GM19438 (cell line): ENCODE measurements around the gene GDPD5.
A peak's percentile ranks its signal among the peaks of the same experiment; 100 is the strongest.

Source experiments
- ATAC-seq: cut with Tn5 transposase; IDR thresholded peaks from one replicate; pipeline ENCODE4 v1.9.1; 2021; ENCODE audit warnings: low read depth; ENCODE audit not compliant: unreplicated experiment

Gene GDPD5

DNA sequence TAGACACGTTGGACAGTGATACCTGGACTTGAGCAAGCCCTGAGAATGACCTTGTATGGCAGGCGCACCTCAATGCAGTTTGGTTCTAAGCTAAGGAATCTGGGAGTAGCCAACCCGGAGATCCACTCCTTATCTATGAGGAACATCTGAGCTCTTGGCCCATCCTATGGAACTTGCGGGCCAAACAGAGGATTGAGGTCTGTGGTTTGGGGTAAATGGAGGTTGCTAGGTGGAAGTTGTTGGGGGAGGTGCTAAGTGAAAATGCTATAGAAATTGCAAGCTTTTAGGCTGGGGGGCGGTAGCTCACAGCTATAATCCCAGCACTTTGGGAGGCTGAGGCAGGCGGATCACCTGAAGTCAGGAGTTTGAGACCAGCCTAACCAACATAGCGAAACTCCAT lies 8.9 kb downstream of the GDPD5 start:
- ATAC-seq, result no peak

DNA sequence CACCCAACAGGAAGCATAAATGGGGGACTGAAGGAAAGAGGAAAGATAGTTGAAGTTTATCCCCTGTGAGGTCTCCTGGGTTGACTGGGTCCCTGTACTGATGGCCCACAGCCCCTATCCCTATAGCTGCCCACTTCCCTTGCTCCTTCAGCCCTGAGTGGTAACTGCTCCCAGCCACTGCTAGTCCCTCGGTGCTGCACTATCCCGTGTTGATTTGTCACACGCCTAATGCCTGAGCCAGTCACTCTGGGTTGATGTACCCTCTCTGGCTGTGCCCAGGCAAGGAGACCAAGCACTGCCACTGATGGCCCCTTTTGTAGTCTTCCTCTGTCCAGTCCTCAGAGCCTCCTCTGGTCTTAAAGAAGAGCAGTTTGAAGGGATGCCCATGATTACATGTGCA lies 9.6 kb downstream of the GDPD5 start:
- no peak for ATAC-seq

DNA sequence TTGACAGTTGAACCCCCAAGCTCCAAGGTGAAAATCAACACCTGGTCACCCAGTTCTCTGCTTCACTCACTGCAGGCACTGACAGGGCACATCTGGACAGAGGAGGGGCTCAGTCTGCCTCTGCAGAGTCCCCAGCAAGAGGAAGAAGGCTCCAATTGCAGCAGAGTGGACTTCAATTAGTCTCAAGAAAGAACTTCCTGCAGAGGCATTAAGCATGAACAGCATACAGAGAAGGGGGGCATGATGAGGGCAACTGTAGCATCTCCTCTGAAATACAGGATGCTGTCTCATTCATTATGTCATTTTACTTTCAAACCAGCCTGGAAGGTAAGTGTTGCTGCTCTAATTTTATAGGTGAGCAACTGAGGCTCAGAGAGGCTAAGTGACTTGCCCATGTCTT lies 11.1 kb downstream of the GDPD5 start:
- no peak for ATAC-seq

DNA sequence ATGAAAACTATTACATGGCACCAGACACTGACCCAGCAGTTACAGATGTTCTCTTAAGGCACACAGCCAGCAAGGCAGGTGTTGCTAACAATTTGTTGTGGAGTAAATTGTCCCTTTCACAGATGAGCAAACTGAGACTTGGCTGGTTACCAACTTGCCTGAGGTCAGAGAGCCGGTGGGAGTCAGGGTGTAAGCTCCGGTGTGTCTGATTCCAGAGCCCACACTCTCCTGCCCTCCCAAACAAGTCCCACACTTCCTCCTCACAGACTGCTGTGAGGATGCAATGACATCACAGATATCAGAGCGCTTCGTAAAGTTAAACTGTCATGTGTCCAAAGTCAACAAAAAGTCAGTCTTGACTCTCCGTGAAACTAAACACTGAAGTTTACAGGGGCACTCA lies 12.5 kb downstream of the GDPD5 start:
- ATAC-seq, result no peak

DNA sequence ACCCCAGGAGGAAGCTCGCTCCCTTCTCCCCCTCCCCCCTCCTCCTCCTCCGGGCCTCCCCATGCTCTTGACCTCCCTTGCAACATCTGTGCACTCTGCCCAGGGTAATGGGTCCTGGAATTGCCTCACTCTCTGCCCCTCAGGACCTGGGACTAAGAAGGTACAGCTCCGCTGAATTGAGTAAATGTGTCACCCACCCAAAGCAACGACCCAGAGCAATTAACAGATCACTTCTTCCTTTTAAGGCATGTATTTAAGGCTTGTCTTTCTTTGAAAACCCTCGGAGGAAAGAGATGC lies 15.1 kb downstream of the GDPD5 start:
- ATAC-seq, result no peak

DNA sequence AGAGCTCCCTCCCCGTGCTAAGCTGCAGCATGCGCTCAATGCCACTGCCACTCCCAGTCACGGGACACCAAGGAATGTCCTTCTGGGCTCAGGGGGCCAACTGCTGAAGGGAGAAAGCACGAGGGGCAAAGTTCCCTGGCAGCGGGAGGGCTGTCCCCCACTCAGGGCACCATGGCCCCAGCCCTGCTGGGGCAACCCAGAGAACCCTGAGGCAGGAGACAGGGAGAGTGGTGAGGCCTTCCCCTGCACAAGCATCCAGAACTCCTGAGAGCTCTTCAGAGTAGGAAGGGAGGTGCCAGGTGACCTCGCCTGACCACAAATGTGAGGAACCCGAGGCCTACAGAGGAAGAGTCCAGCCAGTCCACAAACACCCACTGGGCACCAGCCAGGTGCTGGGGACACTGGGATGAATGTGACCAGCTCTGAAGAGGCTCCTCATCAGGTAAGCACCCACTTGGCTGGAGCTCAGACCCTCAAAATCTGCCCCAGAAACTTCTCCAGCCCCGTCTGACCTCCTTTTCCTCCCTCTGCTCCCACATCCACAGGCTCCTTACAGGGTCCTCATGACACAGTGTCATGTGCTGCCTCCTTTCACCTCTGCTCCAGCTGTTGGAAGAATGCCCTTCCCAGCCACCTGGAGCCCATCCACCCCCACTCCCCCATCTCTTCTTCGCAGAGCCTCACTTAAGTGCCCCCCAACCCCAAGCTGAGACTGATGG lies 15.6 kb downstream of the GDPD5 start:
- ATAC-seq, result no peak

DNA sequence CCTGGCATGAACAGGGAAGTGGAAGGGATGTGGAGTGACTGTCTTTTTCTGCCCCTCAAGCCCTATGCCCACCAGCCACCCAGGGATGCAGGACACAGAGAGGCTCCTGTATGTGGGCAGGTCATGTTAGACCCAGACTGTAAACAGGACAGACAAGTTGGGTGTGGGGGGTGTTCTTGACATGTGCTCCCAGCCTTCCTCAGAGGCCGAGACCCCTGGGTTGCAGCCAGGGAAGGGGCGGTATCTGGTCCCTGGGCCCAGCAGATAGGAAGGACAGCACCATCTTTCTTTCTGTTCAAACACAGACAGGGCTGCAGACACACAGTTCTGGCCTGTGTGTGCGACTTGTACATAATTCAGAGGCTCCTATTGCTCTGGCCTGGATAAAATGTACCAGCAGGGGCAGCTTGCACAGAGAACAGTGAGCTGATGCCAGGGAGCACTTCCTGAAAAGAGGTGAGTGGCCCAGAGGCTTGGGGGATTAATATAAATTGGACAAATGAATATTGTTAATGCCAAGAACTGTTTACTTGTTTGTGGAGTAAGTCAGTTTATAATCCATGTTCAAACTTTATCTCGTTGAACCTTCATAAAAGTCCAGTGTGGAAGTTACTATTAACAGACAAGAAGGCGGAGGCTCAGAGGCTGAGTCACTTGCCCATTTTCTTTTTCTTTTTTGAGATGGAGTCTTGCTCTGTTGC lies 16.6 kb downstream of the GDPD5 start:
- ATAC-seq, result no peak

DNA sequence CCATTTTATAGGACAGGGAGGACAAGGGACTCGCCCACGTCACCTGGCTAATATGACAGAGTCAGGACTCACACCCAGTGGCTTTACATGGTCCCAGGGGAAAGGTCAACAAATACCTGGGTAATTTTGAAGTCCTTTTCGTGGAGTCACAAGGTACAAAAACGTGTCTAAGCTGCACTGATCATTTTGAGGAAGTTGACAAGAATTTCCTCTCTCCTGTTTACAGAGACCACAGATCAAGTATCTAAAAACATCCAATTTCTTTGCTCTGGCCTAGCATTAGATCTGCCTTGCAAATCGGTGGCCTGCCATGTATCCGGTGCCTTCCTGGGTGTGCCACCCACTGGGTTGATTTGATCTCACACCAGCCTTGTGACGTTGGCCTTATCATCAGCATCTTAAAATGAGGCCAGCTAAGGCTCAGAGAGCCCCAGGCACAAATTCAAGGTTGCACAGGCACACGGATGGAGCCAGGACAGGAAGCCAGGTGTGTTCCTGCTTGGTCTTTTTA lies 17.6 kb downstream of the GDPD5 start:
- ATAC-seq, result no peak

DNA sequence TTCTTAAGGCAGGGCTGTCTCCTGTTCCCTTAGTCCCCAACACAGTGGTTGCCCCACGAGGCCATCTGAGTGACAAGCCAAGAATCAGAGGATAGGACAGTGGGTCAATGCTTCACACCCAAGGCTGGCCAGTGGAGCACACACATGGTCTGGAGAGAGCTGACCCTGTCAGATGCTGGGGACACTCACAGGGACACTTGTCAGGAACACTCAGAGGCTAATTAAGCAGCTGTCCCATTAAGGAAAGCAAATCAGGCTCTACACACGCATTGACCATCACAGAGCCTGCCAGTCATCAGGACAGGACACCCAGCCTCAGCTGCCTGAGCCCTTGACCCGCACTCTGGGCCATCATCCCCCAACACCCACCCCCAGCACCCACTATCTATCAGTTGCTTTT lies 18.2 kb downstream of the GDPD5 start:
- no peak for ATAC-seq

DNA sequence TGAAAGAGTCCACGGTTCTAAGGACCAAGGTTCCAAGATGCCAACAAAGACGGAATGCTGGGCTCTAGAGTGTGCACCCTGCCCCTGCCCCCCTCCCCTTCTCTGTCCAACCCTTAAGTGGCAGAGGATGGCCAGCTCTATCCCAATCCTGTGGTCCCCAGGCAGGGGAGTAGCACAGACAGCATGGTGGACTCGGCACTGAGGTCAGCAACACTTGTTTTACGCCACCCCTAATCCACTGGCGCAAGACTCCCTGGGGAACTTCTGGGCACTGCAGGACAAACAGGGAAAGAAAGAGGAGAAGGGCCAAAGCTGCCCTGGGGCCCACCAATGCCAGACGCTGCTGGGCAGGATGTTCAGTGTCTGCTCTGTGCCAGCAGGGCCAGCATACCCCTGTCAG lies 18.9 kb downstream of the GDPD5 start:
- ATAC-seq, result no peak

DNA sequence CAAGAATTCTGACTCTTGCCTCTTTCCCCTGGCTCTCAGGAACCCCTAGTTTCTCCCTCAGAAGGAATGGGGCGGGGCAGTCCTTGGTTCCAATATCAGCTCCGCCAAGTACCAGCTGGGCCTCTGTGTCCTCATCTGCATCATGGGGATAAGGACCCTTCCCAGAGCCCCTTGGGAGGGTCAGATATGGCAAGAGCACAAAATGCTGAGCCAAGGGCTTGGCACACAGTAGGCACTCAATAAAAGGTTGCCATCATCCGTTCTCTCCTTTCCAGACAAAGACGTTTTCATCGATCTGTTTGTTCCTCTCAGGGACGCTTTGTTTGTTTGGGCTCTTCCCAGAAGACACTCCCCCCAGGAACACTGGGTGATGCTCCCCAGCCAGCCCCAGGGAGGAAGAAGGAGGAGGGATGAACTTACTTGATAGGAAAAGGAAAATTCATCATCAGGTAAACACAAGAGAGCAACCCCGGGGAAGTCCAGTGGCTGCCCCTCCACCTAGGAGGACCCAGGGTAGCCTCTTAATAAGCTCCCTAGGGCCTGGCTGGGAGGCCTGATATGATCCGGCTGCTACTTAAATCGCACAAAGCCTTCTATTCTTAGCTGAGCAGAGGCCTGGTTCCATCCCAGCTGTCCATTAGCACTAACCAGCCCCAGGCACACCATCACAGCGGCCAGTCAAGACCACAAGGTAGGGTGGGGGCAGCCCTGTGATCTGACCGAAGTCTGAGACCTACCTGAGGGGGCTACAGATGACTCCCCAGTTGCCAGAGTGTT lies 19.6 kb downstream of the GDPD5 start:
- ATAC-seq, result no peak

DNA sequence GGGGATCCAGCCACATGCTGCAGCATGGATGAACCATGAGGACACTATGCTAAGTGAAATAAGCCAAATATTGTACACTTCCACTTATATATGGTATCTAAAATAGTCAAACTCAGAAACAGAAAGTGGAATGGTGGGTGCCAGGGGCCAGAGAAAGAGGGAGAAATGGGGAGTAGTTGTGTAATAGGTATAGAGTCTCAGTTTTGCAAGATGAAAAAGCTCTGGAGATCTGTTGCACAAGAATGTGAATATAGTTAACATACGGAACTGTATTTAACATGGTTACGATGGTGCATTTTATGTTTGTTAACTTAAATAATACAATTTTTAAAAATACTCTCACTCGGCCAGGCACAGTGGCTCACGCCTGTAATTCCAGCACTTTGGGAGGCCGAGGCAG lies 21.2 kb downstream of the GDPD5 start:
- no peak for ATAC-seq

DNA sequence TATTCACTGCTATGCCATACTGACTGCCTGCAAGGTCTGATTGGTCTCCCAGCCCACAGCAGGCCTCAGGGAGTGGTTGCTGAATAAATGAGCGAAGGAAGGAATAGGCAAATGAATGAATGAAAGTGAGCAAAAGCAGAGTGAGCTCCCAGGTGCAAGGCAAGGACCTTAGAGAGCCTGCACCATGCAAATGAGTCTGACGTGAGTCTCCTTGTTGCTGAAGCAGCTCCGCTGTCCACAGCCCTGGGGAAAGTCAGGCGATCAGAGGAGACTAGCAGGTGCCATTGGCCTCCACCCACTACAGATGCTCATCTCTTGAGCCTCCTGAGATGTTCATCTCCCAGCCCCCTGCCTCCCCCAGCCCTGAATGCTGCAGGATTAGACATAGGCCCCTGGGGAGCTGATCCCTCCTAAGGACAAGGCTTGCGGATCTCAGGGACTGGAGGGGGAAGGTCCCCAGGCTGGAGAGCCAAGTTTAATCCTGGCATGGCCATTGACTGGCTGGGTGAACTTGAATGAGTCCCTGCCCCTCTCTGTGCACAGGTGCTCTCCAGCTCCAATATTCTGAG lies 22.1 kb downstream of the GDPD5 start:
- peak; percentile 78 for ATAC-seq

DNA sequence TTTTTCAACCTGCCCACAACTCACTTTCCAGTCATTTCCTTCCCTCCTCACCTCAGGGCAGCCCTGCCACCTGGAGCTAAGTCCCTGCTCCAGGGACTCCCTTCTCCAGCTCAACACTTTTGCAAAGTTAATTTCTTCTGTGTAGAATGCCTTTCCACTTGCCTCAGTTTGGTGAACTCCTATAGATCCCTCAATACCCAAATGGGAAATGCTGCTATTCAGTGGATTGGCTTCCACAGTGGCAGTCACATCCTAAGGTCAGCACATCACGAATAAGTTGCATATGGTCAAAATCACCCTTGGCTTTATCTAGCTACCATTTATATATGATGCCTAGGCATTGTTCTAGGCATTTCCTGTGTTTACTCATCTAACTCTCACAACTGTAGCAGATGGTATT lies 23.6 kb downstream of the GDPD5 start:
- ATAC-seq, result no peak

DNA sequence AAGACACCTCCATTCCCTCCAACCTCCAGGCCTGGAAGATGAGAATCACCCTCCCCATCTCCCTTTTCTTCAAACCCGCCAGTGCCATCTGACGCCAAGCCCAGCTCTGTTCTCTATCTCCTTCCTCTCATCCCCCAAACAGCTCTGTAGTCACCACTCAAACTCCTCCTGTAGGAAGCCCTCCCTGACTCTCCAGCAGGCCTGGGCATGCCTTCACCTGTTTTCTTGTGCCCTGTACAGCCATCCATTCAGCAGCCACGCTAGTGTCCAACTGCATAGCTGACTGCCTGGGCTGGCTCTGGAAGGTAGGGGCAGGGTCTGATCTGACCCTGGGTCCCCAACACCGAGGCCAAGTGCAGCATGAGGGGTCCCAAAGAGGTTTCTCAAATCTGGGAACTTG lies 25.0 kb downstream of the GDPD5 start:
- no peak for ATAC-seq

DNA sequence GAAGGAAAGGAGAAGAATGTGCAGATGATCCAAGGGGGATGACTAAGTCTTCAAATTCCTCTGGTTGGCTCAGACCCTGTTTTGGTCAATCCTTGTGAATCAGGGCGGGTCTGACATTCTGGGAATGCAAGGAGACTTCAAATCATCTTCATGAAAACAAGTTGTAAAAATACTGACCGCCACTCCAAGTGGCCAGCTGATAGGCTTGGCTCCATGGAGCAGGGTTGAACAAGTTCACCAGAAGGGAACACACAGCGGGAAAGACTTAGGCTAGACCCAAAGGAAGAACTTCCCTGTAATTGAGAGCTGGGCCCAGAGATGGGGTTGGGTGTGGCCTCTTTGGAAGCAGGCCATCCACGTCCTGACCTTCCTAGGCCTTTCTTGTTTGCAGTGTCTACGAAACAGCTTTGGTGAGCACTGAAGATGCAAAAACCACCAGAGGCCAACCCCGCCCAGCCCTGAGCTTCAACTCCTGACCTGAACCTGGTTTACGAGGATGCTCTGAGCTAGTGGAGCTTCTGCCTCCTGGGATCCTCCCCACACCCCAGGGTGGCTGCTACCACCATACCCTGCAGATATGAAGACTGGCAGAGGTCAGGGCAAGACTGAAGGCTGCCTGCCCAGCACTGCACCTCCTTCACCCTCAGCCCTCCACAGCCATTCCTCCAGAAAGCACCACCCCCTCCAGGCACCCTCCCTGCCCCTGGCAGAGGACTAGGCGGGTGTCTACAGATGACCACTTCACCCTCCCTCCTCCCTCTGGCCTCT lies 26.1 kb downstream of the GDPD5 start:
- ATAC-seq, result no peak

DNA sequence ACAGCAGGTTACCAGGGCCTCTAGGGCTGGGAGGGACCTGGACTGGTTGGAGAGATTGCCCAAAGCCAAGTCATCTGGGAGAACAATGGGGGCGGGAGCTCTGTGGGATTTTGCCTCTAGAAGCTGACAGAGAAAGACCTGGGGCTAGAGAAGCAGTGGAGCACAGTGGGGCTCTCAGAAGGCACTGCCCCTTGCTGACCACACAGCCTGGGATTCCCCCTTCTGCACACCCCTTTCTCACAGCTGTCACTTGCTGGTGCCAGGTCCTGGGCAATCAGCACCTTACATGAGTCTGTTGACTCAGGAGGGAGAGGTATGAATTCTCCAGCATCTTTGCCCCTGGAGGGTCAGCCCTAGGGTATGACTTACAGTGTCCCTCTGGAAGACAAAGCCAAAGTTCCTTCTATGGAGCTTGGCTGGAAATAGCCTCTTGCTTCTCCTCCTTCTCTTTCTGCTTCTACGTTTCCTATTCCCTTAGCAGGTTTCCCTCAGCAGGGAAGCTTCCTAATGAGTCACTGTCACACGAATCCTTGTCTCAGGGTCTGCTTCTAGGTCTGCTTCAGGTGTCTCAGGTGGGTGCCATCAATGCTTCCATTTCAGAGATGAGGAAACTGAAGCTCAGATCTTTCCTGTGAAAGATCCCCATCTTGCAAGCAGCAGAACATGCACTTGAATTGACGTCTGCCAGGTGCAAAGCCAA lies 27.0 kb downstream of the GDPD5 start:
- ATAC-seq, result no peak

DNA sequence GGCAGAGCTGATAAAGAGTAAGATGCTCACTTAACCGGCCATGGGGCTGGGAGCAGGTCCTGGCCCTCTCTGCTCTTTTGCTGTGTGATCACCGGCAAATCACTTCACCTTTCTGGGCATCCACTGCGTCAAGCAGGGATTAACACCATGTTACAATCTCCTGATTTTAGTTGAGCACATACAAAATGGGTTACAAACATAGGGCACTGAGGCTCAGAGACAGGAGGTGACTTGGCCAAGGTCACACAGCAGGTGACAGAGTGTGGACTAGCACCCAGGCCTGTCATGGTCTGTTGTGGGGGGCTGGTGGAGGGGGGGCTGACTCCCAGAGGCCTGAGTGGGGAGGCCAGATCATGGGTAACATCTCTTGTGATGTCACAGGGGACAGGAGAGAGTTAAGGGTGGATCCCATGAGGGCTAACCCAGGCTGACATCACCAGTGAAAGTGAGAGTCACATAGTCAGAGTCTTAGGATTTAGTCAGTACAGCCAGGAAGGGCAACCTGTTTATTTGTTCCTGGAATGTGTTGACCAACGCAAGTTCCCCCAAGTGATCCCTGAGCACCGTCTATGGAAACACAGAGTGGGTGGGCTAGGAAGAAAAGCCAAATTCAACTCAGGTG lies 27.8 kb downstream of the GDPD5 start:
- ATAC-seq, result no peak

DNA sequence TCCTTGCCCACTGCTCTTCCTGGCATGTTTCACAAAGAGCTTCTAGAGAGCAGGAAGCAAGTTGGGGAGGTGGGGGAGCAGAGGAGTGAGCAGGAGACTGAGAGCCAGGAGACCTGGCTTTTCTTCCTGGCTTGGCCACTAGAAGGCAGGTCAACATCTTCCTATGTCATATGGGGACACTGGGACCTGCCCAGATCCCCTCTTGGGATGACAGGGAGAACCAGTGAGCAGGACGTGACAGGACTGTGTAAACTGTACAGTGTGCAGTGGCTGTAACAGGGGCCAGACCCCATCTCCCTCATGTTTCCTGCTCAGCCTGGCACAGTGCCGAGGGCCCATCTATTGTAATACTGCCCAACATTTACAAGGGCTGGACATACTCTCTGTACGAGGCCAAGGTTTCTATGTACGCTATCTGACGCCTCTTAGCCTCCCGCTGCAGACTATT lies 29.4 kb downstream of the GDPD5 start:
- ATAC-seq, result no peak
